SH-SY5Y (cell line): Measurements from ENCODE around the gene PCMTD2.

Experiments used
- GATA2 ChIP-seq: IDR thresholded peaks from 2 replicates; pipeline ENCODE4 v1.6.1; 2011; ENCODE audit warnings: mild to moderate bottlenecking, low read depth, low read length
- GATA3 ChIP-seq: IDR thresholded peaks from 2 replicates; pipeline ENCODE4 v1.6.1; 2011; ENCODE audit warnings: low read depth, mild to moderate bottlenecking, low read length, moderate library complexity

DNA sequence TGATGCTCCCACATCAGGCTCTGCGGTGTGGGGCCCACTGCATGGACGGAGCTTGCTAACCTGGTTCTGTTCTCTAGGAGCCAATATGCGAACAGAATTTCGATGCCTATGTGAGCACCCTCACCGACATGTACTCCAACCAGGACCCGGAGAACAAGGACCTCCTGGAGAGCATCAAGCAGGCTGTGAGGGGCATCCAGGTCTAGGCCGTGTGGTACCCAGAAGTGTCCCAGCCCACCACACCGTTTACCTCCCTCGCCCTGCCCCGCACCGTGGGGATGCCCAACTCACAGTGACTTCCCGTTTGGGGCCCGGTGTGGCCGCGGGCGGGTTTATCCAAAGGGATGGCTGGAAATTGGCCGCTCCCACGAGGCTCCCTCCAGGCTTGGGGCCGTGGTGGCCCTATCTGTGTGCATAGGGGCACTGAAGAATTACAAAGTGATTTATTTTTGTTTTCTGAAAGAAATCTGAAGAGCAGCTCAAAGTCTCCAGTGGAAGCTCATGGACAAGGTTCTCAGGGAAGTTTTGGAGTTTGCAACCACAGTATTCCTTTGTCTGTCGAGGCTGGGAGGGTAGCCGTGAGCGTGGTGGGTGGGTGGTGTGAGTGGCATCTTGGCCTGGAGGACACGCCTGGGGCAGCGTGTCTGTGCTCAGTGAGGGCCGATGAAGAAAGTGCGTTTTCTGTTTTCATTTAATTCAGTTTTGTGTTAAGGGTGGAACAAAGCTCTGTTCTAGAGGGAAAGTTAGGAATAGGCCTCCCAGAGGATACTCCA is 15.1 kb upstream of the PCMTD2 start:
- TF ChIP-seq GATA2 (no peak), GATA3 (no peak)
